Neural progenitor cell (in vitro differentiated cells): ENCODE results near the gene GREB1L. TPM values are rescaled to one million over a fixed set of nuclear protein-coding genes. Genes with fewer than 3 reads are reported as not detected.

Experiments used
- DNase-seq: peaks from one replicate; pipeline ENCODE4 v3.0.0-alpha.2; 2016; ENCODE audit warnings: low spot score
- H2AFZ ChIP-seq: fragments of 200-600 bp; sonication (generic); replicated peaks from 2 replicates; pipeline ENCODE4 v1.6.1; 2016; ENCODE audit warnings: antibody characterized with exemption
- H3F3A ChIP-seq: fragments of 200-600 bp; sonication (generic); 2 replicates; pipeline ENCODE4 v1.6.1; 2016; ENCODE audit warnings: antibody characterized with exemption, low read depth
- H3K27ac ChIP-seq: fragments of 200-600 bp; sonication (generic); 2 replicates; pipeline ENCODE4 v1.5.1; 2016; ENCODE audit warnings: mild to moderate bottlenecking
- H3K27me3 ChIP-seq: fragments of 200-600 bp; sonication (generic); 2 replicates; pipeline ENCODE4 v1.6.1; 2016; ENCODE audit warnings: mild to moderate bottlenecking, moderate library complexity
- H3K36me3 ChIP-seq: fragments of 200-600 bp; sonication (generic); 2 replicates; pipeline ENCODE4 v1.5.1; 2016
- H3K4me1 ChIP-seq: fragments of 200-600 bp; sonication (generic); 2 replicates; pipeline ENCODE4 v1.6.1; 2016; ENCODE audit warnings: mixed run types
- H3K4me2 ChIP-seq: fragments of 200-600 bp; sonication (generic); 2 replicates; pipeline ENCODE4 v1.6.1; 2016
- H3K4me3 ChIP-seq: fragments of 200-600 bp; sonication (generic); 2 replicates; pipeline ENCODE4 v1.5.1; 2016
- H3K79me2 ChIP-seq: fragments of 200-600 bp; sonication (generic); 2 replicates; pipeline ENCODE4 v1.6.1; 2016; ENCODE audit warnings: low read depth
- H3K9ac ChIP-seq: fragments of 200-600 bp; sonication (generic); 2 replicates; pipeline ENCODE4 v1.6.1; 2016
- H3K9me3 ChIP-seq: fragments of 200-600 bp; sonication (generic); 2 replicates; pipeline ENCODE4 v1.5.1; 2016; ENCODE audit warnings: low read depth
- H4K20me1 ChIP-seq: fragments of 200-600 bp; sonication (generic); 2 replicates; pipeline ENCODE4 v1.6.1; 2016; ENCODE audit warnings: low read depth
- H3K27ac Mint-ChIP-seq: 3 replicates; pipeline ENCODE4 v1.8.0; 2021; ENCODE audit warnings: mixed read lengths
- H3K27me3 Mint-ChIP-seq: 2 replicates; pipeline ENCODE4 v1.8.0; 2022; ENCODE audit warnings: low read depth, mild to moderate bottlenecking, inconsistent platforms, moderate library complexity, mixed read lengths; ENCODE audit not compliant: insufficient read depth
- H3K36me3 Mint-ChIP-seq: 3 replicates; pipeline ENCODE4 v1.8.0; 2021; ENCODE audit warnings: mixed read lengths
- H3K4me1 Mint-ChIP-seq: 3 replicates; pipeline ENCODE4 v1.8.0; 2021; ENCODE audit warnings: mixed read lengths
- H3K4me3 Mint-ChIP-seq: 3 replicates; pipeline ENCODE4 v1.8.0; 2021; ENCODE audit warnings: mild to moderate bottlenecking, moderate library complexity, mixed read lengths
- H3K9me3 Mint-ChIP-seq: 3 replicates; pipeline ENCODE4 v1.8.0; 2020; ENCODE audit warnings: mixed read lengths
- EZH2 ChIP-seq: fragments of 200-600 bp; sonication (generic); IDR thresholded peaks from 2 replicates; pipeline ENCODE4 v1.6.1; 2017; ENCODE audit warnings: antibody characterized with exemption, mild to moderate bottlenecking, moderate library complexity
- EZH2phosphoT487 ChIP-seq: fragments of 200-600 bp; sonication (generic); IDR thresholded peaks from 2 replicates; pipeline ENCODE4 v1.6.1; 2017; ENCODE audit warnings: antibody characterized with exemption
- small RNA-seq: library from RNA; depleted of rRNA; stranded (forward); fragments of <200 nt; gene quantifications from one replicate; pipeline ENCODE3, GENCODE V24; 2015
- total RNA-seq: library from RNA; depleted of rRNA; stranded (reverse); fragments of >200 nt; gene quantifications from 2 replicates; pipeline ENCODE4 v1.2.3, GENCODE V29; 2015; ENCODE audit warnings: low replicate concordance
- TF ChIP-seq, protein P1 (sequence below): fragments of 200-600 bp; sonication (generic); IDR thresholded peaks from 2 replicates; pipeline ENCODE4 v1.5.1; 2017; ENCODE audit warnings: antibody characterized with exemption, mild to moderate bottlenecking

GREB1L gene
- total RNA-seq, 1 donor from 2014 or later, result 278 TPM

DNA sequence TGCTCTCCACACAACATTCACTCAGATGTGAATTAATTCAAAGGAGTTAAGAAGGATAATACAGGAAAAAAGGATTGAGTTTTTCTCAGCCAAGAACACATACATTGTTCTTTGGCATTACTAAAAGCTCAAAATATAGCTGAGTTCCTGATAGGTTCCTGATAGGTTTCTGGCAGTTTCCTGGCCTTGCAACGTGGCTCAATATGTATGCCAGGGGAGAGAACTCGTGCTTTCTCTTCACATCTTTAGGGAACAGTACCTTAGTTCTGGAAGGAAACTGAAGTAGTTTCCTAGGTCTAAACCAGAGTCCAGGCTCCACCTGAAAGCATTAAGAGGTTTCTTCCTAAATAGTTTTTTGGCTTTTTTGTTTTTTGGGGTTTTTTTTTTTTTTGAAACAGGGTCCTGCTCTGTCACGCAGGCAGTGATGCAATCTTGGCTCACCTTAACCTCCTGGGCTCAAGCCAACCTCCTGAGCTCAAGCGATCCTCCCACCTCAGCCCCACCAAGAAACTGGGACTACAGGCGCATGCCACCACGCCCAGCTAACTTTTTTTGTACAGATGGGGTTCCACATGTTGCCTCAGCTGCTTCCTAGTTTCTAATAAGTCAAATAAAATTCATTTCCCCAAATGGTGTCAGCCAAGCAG lies 315.7 kb downstream of the GREB1L start:
- TF ChIP-seq EZH2 (no peak), EZH2phosphoT487 (no peak)
- TF ChIP-seq, protein P1, sequence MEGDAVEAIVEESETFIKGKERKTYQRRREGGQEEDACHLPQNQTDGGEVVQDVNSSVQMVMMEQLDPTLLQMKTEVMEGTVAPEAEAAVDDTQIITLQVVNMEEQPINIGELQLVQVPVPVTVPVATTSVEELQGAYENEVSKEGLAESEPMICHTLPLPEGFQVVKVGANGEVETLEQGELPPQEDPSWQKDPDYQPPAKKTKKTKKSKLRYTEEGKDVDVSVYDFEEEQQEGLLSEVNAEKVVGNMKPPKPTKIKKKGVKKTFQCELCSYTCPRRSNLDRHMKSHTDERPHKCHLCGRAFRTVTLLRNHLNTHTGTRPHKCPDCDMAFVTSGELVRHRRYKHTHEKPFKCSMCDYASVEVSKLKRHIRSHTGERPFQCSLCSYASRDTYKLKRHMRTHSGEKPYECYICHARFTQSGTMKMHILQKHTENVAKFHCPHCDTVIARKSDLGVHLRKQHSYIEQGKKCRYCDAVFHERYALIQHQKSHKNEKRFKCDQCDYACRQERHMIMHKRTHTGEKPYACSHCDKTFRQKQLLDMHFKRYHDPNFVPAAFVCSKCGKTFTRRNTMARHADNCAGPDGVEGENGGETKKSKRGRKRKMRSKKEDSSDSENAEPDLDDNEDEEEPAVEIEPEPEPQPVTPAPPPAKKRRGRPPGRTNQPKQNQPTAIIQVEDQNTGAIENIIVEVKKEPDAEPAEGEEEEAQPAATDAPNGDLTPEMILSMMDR, result no peak

DNA sequence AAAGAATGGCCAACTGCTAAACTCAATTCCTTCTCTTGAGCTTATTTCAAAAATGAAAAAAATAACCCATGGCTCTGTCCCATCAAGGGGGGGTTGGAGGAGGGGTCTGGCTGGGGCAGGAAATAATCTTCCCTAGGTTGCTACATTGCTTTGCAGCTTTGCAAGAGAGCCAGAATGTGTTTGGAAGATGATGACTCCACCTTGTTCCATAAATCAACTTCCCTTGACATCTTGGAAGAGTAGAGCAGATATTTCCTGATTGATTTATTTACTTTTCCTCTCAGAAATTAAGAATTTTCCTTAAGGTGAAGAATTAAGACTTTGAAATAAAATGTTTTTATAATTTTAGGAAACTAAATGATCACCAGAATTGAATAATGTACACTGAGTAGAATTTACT lies 317.2 kb downstream of the GREB1L start:
- Histone ChIP-seq H3K36me3 (peaks cover 10% of the 10 kb centered on the region), H3F3A (no peaks in the 10 kb centered on the region), H3K79me2 (no peaks in the 10 kb centered on the region), H3K27me3 (no peaks in the 10 kb centered on the region), H2AFZ (no peak overlapping the region), H3K27ac (no peak overlapping the region), H3K4me2 (no peak overlapping the region), H3K9me3 (no peaks in the 10 kb centered on the region), H3K4me1 (no peaks in the 10 kb centered on the region), H3K4me3 (no peak overlapping the region), H4K20me1 (no peaks in the 10 kb centered on the region), H3K9ac (no peak overlapping the region)
- no peaks in the 10 kb centered on the region for H3K9me3 Mint-ChIP-seq
- H3K27me3 Mint-ChIP-seq, result no peaks in the 10 kb centered on the region
- no peak for TF ChIP-seq EZH2
- no peak for TF ChIP-seq EZH2phosphoT487
- TF ChIP-seq, protein P1, result no peak
- no peak overlapping the region for H3K27ac Mint-ChIP-seq
- no peak for DNase-seq
- H3K4me1 Mint-ChIP-seq, result no peaks in the 10 kb centered on the region
- peaks cover 19% of the 10 kb centered on the region for H3K36me3 Mint-ChIP-seq
- no peak overlapping the region for H3K4me3 Mint-ChIP-seq

More for the DNA sequence above, 315.7 kb downstream of the GREB1L start:
- no peak overlapping the region for H2AFZ ChIP-seq
- no peaks in the 10 kb centered on the region for H3K27me3 ChIP-seq
- peak overlapping the region; percentile 3 for H3K27ac ChIP-seq
- H3F3A ChIP-seq, result no peaks in the 10 kb centered on the region
- H4K20me1 ChIP-seq, result no peaks in the 10 kb centered on the region
- no peak overlapping the region for H3K4me2 ChIP-seq
- Mint-ChIP-seq H3K4me3 (no peak overlapping the region), H3K9me3 (no peaks in the 10 kb centered on the region), H3K27me3 (no peaks in the 10 kb centered on the region), H3K27ac (no peak overlapping the region), H3K36me3 (peaks cover 18% of the 10 kb centered on the region), H3K4me1 (no peaks in the 10 kb centered on the region)
- H3K79me2 ChIP-seq, result no peaks in the 10 kb centered on the region
- DNase-seq, result no peak
- no peaks in the 10 kb centered on the region for H3K4me1 ChIP-seq
- H3K4me3 ChIP-seq, result no peak overlapping the region
- H3K9ac ChIP-seq, result no peak overlapping the region
- H3K9me3 ChIP-seq, result no peaks in the 10 kb centered on the region
- H3K36me3 ChIP-seq, result peaks cover 10% of the 10 kb centered on the region

DNA sequence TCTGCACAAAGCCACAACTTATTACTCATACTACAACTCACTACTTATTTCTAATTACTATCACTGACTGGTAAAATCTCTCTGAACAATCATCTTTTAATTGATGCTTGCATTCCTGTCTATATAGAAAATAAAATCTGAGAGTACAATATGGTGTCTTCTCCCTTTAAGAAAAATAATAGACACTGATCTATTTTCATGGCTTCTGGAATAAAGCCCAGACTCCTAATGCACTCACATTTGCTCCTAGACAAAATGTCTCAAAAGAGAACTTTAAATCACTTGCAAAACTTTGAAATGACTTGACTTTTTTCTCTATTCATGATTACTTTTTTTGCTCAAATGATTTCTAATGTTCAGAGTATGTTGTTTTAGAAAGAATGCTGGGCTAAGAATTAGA lies 329.7 kb downstream of the GREB1L start:
- H3K4me1 Mint-ChIP-seq, result no peaks in the 10 kb centered on the region
- no peaks in the 10 kb centered on the region for H3K9me3 ChIP-seq
- no peak overlapping the region for H3K27ac Mint-ChIP-seq
- no peaks in the 10 kb centered on the region for H3K27me3 ChIP-seq
- no peak overlapping the region for H3K27ac ChIP-seq
- no peak overlapping the region for H2AFZ ChIP-seq
- H3K36me3 Mint-ChIP-seq, result peaks cover 24% of the 10 kb centered on the region
- H3K4me3 Mint-ChIP-seq, result no peak overlapping the region
- no peak overlapping the region for H3K9ac ChIP-seq
- peaks cover 11% of the 10 kb centered on the region for H3F3A ChIP-seq
- H3K4me3 ChIP-seq, result no peak overlapping the region
- no peaks in the 10 kb centered on the region for H3K4me1 ChIP-seq
- DNase-seq, result no peak
- H3K79me2 ChIP-seq, result peaks cover 8% of the 10 kb centered on the region
- no peaks in the 10 kb centered on the region for H3K9me3 Mint-ChIP-seq
- H3K4me2 ChIP-seq, result no peak overlapping the region
- TF ChIP-seq EZH2phosphoT487, result no peak
- TF ChIP-seq, protein P1, result no peak
- TF ChIP-seq EZH2, result no peak
- no peaks in the 10 kb centered on the region for H4K20me1 ChIP-seq
- peaks cover 2% of the 10 kb centered on the region for H3K27me3 Mint-ChIP-seq
- peaks cover 44% of the 10 kb centered on the region for H3K36me3 ChIP-seq

Small RNA genes lying within 50 kb of the gene (small RNA-seq; reads per million reads assigned to genes)
- gene RF00603, result not detected

Other genes starting within 250 kb of the GREB1L start
- 37.7 and 66.2 TPM in 2 replicates for gene ROCK1, start 130.4 kb upstream of the GREB1L start, total RNA-seq